Stimulated activated CD4-positive, alpha-beta T cell treated with anti-CD3 and anti-CD28 coated beads, TNF-alpha, amount 100 ng/mL, for 1 hour (primary cell): Measurements from ENCODE around the gene FRMD6.

Experiments used
- DNase-seq, 3 donors: peaks; one replicate each; pipeline ENCODE4 v3.0.0-alpha.2; 2020; ENCODE audit warnings: low read depth in 3 of 3, low spot score in 1 of 3

The FRMD6 gene

DNA sequence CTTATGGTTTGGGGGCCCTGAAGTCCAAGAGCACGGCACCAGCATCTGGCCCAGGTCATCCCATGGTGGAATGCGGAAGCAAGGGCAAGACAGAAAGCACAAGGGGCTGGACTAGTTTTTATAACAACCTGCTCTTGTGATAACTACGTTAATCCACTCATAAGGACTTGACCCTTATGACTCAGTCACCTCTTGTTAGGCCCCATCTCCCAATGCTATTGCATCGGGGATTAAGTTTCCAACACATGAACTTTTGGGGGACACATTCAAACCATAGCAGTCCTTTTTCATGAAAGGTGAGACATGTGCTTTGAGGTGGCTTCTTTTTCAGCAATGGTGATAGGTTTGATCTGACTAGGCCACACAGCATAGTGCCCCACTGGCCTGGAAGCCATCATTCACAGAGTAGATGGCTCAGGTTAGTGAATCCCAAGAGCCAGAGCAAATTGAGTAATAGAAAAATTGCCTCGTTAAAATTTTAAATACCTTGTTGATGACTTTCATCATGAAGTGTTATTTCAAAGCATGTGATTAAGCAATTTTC lies 12.1 kb downstream of the FRMD6 start:
- DNase-seq = no peak

DNA sequence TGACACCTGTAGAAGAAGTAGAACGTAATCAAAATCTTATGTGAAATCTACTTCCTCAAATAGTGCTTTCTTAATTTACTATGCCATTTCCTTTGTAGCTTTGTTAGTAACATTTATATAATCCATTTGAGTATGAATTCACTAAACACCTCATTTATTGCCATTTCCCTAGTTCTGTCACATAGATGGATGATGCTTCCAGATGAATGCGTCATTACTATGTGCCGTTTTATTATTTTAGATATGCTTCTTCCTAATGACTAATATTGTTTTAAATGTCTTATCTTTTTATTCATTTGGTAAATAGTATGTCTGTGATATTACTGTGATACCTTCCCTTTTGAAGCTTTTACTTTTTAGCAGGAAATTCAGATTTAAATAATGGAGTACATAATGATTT lies 14.4 kb downstream of the FRMD6 start:
- DNase-seq = no peak

DNA sequence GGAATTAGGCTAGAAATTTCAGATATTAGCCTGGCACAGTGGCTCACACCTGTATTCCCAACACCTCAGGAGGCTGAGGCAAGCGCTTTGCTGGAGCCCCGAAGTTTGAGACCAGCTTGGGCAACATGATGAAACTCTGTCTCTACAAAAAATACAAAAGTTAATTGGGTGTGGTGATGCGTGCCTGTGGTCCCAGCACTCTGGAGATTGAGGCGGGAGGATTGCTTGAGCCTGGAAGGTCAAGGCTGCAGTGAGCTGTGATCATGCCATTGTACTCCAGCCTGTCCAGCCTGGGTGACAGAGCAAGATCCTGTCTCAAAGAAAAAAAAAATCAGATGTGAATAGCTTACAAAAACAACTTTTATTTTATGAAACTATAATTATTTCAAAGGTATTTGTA lies 15.1 kb downstream of the FRMD6 start:
- no peak for DNase-seq

DNA sequence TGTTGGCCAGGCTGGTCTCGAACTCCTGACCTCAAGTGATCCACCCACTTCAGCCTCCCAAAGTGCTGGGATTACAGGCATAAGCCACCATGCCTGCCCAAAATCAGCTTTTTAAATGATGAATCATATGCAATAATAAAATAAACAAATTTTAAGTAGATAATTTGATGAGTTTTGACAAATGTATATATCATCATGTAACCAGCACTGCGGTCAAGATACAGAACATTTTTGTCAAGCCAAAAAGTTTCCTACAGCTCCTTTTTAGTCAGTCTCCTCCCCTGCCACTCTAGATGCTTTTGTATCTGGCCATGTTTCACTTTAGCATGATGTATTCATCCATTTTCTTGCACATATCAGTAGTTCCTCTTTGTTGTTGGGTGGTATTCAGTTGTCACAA lies 17.2 kb downstream of the FRMD6 start:
- no peak for DNase-seq

DNA sequence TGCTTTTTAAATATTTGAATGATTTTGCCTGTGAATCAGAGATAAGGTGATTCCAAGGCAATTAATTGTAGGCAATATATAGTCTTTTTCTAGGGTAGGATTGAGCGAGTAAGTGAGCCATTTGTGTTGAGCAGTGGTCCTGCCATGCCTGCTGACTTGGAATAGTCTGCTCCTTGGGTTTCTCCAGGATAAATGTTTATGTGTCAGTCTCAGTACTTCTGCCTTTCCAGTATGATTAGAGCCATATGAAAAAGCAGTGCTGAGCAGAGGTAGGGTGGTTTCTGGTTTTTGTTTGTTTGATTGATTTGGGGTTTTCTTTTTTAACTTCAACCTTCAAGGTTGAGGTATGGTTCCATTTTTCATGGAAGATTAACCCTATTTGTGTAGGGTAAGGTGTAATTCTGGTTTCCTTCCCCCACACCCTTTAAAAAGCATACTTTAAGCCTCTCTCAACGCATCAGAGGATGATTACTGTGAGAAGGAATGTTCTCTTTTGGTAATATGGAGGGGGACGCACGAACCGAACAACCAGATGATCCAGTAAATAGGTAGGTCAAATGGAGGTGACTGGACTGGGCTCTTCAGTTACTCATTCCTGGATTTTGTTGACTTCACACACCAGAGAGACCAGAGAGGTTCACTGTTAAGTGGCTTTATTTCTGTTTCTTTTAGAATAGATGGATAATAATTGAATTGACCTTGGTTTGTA lies 22.7 kb downstream of the FRMD6 start:
- DNase-seq = no peak

DNA sequence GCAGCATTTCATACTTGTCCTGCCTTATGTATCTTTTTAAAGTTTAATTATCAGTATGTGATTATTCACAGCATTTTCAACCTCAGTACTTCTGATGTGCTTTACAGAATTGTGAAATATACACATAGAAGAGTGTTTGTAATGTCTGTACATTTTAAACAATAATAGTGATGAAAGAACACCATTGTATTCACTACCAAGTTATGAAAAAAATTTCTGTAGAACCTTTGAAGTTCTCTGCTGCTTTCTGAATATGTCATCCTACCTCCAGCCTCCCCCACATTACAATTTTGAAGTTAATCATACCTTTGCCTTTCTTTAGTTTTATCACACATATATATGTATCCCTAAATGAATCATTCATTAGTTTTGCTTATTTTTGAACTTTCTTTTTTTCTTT lies 24.8 kb downstream of the FRMD6 start:
- DNase-seq = no peak

DNA sequence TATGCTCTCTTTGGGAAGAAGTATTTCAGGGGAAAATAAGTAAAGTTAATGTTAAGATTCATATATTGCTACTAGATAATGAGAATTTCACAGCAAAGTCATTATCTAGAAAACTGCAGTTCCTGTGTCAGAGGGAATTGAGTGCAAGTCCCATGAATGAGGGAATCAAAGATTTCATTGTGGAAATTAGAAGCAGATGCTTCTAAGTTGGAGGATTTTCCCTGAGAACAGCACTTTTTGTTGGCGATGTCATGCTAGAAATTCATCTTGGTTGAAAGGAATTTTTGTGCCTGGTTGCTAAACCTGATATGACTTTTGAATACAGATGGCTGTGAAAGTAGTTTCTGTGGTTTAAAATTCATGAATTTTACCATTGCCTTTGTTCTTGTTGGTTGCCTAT lies 25.6 kb downstream of the FRMD6 start:
- no peak for DNase-seq

DNA sequence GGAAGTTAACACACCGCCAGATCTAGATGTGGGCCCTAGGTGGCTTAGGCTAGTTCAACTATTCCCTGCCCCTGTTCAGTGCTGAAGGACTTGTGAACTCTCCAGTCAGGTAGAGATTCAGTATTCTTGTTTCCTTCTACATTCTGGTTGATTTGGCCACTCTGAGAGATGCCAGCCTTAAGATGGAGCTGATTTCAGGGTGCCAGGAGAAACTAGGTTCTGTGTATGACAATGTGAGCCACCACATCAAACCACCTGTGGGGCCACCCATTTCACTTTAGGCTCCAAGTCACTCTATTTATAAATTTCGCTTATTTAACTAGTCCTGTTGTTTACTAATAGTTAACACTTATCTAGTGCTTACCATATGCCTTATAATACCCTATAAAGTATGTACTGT lies 26.0 kb downstream of the FRMD6 start:
- no peak for DNase-seq

DNA sequence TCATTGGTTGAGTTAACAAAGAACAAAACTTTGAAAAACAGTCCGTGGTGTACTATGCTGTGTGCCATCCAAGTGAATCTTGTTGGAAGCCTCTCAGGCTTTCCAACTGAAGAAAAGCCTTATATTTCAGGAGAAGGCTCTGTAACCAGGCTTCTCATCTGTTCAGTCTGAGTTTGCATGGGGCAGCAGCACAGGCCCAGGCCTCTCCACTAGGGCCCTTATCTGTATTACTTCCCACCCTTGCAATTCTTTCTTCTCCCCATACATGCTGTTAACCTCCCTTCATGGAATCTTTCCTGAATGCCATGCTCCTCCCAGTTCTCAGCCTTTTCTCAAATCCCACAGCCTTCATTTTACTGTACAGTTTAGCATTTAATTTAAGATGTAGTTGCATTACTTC lies 28.3 kb downstream of the FRMD6 start:
- DNase-seq = no peak

DNA sequence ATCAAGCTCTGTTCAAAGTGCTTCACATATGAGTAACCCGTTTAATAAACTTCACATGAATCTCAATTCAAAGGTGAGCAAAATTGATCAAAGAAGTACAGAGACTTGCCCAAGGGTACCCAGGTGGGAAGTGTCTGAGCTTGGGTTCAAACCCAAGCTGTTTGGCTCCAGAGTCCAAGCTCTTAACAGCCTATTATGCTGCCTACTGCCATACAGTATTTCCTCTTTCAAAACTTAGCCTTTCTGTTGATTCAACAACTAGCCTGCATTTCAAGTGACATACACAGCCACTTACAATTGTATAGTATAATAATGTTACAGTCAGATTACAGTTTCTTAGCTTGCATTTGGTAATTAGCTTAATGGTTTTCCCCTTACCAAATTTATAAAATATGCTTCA lies 29.7 kb downstream of the FRMD6 start:
- DNase-seq = no peak

DNA sequence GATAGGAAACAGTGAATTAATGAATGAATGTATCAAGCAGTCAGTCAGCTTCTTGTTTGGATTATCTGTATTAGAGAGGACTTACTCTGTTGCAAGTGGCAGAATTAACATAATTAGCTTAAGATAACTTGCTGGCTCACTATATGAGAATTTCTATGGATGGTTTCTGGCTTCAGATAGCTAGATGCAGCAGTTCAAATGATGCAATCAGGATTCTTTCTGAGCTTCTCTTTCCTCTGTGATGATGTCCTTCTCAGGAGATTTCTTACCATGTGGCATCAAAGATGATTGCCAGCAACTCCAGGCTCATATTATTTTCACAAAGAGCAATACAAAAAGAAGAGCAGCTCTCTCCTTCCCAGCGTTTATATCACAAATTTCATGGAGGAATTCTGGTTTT lies 30.7 kb downstream of the FRMD6 start:
- DNase-seq = no peak

DNA sequence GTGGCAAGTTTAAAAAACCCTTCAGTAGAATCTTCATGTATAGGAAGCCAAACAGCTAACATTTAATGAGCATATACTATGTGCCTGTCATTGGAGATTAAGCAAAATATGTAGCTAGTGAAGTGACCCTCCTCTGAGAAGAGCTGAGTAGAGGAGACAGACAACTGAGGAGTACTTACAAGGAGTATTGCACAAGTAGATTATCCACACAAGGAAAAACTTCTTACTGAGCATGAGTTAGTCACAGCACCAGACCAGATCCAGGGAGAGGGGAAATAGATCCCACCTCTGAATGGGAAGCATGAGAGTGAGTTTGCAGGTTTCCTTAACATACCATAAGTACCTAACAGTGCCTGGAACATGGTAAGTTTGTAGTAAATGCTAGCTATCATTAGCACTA lies 33.0 kb downstream of the FRMD6 start:
- DNase-seq = no peak

DNA sequence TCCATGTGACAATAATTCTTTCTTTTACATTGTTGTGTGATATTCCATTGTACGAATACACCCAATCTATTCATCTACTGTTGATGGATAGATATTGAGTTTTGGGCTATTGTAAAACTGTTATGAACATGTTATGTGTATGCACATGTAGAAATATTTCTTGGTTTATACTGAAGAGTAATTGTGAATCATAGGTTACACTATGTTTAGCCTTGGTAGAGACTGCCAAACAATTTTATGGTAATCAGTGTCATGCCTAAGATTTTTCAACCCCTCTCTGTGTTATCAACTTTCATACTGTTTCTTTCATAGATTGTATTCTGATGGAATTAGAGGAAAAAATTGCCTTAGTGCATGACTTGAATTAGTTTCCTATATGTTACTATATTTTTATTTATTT lies 39.5 kb downstream of the FRMD6 start:
- no peak for DNase-seq

DNA sequence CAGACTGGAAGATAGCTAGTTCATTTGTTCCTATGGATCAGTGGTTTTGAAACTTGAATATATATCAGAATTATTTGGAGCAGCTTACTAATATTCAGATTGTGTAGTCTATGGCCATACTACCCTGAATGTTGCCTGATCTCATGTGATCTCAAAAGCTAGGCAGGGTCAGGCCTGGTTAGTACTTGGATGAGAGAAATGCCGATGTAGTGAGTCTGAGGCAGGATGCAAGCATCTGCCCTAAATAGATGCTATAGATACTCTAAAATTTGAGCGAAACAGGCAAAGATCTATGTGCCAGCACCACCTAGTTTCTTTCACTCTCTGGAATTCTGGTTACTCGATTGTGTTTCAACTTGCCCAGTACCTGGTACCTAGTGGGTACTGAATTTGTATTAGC lies 40.9 kb downstream of the FRMD6 start:
- DNase-seq = no peak

DNA sequence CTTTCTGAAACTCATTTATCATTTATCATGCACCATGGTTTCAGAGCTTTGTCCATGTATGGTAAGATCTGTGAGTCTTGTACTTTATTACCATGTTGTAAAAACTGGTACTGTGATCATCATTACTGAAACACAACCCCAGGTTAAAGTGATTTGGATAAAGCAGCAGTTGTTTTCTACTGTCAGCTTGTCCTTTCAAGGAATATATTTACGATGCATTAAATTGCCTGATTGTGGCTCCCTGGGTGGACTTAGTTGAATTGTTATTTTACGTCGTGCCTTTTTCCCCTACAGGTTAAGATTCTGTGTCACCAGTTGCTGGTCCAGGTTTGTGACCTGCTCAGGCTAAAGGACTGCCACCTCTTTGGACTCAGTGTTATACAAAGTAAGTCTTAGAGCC lies 46.1 kb downstream of the FRMD6 start:
- no peak for DNase-seq

DNA sequence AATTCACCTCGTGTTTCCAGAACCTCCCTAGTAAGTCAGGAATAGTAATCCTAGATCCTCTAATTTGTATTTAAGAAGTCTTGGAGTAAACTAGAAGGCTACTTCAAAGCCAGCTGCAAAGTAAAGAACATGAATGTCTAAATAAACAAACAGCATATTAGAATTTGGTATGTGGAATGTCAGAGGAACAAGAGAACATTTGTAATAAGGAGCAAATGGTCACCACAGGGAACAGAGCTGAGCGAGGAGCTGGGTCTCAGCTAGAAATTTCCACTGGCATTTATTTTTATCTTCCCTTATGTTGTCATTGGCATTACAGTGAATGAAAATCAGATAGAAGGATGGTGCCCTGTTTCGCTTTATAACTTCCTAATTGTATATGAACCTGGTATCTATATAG lies 50.2 kb downstream of the FRMD6 start:
- no peak for DNase-seq

DNA sequence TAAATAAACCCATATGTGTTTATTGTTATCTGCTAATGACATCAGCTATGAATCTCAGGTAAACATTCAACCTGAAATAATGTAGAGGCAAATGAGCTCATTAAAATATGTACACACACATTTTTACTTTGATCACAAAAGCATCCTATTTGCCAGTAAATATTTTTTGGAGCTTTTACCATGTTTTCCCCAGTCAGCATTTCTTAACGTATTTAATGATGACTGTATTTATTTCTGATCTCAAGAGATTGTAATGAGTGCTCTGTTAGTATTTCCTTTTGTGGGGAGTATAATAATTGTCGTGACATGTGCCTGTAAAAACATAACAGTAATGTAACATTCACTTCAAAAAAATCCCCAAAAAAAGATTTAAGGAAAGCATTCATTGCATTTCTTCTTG lies 52.1 kb downstream of the FRMD6 start:
- DNase-seq = no peak

DNA sequence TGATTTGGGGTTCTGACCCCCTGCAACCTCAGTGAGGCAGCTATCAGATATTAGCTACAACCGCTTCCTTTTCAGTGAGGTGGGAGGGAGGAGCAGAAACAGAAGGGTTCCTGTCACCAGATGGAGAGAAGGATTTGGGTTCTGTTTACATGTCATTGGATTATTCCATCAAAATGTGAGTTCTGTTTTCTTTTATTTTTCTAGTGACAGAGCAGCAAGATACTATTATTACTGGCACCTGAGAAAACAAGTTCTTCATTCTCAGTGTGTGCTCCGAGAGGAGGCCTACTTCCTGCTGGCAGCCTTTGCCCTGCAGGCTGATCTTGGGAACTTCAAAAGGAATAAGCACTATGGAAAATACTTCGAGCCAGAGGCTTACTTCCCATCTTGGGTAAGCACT lies 52.8 kb downstream of the FRMD6 start:
- no peak for DNase-seq

DNA sequence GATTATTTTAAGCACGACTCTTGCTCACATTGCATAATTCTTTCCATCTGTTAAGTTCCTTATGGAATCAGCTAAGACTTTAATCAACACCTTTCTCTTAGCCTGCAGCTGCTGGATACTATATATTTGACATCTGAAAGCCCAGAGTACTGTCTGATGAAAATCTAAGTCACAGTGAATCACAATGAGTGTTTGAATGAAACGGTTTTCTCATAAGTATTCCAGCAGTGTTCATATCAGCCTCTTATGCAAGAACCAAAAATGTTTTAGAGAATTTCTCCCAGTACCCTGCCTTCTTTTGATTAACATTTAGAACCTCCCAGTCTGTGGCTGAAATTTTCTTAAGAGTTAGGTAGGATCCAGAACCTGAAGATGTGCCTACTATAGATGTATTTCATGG lies 55.6 kb downstream of the FRMD6 start:
- no peak for DNase-seq

DNA sequence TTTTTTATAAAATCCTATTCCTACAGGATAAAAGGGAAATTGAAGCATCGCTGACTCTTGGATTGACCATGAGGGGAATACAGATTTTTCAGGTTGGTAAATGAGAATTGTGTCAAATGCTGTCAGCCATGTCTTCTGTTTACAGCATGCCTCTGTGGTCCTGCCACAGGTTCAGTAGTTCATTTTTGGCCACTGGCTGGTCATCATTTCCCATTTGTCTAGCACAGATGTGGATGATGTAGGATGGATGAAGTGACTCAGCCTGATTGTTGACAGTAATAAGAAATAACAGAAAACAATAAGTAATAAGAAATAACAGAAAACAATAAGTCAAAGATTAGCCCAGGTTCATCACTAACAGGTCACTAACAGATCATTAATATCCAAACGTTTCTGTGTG lies 59.8 kb downstream of the FRMD6 start:
- DNase-seq = no peak

DNA sequence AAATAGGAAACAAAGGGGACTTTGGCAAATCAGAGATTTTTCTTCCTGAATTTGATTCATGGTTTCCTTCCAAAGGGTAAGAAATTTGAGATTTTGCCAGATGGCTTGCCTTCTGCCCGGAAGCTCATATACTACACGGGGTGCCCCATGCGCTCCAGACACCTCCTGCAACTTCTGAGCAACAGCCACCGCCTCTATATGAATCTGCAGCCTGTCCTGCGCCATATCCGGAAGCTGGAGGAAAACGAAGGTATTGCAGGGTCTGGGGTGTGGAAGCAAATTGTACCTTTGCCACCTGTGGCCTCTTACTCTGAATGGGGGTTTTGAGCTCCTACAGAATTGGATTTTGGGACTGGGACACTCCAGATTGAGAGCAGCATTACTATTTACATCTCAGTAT lies 63.5 kb downstream of the FRMD6 start:
- DNase-seq = no peak

DNA sequence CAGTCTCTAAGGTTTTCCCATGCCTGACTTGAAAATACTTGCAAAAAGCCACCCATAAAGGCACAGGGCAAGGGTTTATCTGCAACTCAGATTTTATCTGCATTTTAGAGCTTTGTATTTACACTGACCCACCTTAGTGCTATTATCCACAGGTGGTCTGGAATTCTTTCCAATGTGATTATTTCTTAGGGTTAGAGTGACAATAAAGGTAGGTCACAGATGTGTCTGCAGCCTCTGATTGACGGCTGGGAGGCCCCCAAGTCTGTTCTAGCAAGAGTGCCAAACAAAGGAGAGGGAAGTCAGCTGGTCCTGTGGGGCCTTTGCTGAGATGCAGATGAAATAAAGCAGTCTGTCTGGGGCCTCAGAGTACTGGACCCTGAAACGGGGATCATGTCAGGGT lies 64.0 kb downstream of the FRMD6 start:
- no peak for DNase-seq

DNA sequence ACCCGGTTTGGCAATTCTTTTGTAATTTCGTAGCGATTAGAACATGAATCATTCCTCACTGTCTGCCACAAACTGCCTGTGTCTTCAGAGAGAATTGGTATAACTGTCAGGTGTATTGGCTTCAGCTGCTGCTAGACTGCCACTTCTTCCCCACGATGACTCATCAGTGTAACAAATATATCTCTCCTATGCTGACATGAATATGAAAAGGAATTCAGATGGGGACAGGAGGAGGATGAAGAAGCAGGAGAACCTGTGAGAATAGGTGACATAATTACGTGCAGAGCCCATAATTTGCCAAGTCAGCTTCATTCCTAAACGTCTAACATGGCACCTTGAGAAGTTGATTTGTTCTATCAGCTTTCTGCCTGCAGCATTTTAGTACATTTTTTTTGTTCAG lies 64.9 kb downstream of the FRMD6 start:
- no peak for DNase-seq

DNA sequence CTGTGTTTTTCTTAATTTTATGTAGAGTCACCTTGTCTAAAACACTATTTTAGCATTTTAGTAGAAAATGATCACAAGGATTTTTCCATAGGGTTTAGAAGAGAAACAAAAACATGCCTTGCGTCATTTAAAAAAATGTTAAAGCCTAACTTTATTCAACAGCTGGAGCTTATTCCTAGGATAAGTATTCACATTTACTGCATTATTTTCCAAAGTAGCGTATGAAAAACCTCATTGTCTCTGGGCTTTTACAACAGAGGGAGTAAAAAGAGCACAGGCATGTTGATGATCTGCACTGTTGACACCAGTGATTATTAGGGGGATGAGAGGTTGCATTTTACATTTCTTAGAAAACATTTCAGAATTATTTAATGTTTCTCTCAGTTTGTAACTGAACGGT lies 66.1 kb downstream of the FRMD6 start:
- DNase-seq = no peak
